B cell (primary cell): ENCODE data around the gene KIF16B.

Experiments
- CTCF ChIP-seq: fragments of 200-600 bp; IDR thresholded peaks from one replicate; pipeline ENCODE4 v1.8.0; 2022; ENCODE audit warnings: antibody characterized with exemption, mild to moderate bottlenecking
- EZH2 ChIP-seq: IDR thresholded peaks from 2 replicates; pipeline ENCODE4 v1.6.1; 2012; ENCODE audit warnings: borderline replicate concordance, low read depth, mild to moderate bottlenecking, moderate library complexity, low read length; ENCODE audit not compliant: insufficient read depth, poor library complexity, severe bottlenecking

- TF ChIP-seq CTCF (no peak), EZH2 (no peak)
Observed at GRCh38 chr20:16563066-16563806, 10.0 kb downstream of the KIF16B start.
